ENCODE data around the gene RB1.
"Not testable (repeated sequence)": the region's sequence is repeated elsewhere in the genome, so short reads cannot be mapped to it uniquely, and the experiment has no call there.

Gene RB1

DNA sequence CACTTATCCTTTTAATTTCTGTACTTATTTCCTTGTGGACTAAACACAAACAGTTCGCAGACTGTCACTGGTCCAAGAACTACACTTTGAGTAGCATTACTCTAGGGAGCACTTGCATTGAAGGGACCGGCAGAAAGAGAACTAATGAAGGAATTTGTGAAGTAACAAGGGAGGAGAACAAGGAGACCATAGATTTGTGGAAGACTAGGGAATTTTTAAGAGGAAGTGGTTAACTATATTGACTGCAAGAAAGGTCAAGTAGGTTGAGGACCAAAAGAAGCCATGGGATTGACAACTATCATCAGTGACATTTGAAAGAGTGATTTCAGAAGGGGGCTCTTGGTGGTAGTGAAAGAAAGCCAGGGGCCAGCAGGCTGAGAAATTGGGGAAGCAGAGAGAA is 4.0 kb upstream of the RB1 start:
- DNase-seq: no peak

DNA sequence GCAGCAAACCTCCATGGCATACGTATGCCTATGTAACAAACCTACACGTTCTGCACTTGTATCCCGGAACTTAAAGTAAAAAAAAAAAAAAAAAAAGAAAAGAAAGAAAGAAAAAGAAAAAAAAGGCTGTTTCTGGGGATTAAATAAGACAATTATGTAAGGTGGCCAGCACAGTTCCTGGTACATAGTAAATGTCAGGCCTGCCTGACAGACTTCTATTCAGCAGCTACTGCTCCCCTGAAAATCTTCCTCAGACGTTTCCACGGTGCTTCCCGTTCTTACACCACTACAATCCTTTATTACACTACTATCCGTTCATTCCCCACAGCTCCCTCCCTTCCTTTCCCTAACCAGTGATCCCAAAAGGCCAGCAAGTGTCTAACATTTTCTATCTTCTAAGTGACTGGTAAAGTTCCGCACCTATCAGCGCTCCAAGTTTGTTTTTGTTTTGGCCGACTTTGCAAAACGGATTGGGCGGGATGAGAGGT is 636 bp upstream of the RB1 start:
- DNase-seq: peak in 1 of 2 donors; percentile 41

DNA sequence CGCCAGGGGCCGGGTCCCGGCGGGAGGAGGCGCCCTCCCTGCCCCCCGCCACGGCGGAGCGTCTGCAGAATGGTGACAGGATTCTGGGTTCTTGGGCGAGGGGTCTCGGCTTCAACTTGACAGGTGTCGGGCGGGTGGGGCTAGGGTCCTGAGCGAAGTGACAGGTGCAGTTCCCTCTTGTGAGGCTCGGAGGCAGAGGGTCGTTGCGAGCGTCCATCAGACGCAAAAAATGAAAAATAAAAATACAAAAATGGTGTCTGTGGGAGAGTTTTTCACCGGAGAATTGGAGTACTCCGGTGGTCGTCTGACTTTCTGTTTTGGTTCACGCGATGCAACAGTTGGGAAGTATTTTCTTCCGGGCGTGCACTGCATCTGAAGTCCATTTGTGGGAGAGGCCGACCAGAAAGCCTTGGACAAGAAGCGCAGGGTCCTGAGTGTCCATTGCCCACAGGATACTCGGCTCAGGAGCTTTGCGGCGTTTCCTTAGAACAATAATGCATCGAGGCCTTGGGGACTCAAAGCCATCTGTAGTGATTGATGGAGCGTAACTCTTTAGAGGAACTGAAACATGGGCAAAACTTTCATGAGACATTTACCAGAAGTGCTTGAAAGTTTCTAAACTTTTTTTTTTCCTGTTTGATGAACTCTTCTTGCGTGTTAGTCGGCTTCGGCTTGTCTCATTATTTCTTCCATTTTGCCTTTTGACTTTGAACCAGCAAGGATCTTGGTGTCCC is 759 bp downstream of the RB1 start:
- DNase-seq: peak; percentile 55 to 79

DNA sequence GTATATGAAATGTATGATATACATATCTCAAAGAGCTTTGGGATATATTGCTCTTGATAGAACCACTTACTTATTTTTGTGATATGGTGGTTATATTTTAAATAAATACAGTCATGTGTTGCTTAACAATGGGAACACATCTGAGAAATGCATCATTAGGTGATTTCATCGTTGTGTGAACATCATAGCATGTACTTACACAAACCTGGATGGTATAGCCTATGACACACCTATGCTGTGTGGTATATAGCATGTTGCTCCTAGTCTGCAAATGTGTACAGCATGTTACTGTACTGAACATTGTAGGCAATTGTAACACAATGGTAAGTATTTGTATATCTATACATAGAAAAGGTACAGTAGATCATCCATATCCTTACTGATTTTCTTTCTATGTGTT is 7.7 kb downstream of the RB1 start:
- no peak for DNase-seq

DNA sequence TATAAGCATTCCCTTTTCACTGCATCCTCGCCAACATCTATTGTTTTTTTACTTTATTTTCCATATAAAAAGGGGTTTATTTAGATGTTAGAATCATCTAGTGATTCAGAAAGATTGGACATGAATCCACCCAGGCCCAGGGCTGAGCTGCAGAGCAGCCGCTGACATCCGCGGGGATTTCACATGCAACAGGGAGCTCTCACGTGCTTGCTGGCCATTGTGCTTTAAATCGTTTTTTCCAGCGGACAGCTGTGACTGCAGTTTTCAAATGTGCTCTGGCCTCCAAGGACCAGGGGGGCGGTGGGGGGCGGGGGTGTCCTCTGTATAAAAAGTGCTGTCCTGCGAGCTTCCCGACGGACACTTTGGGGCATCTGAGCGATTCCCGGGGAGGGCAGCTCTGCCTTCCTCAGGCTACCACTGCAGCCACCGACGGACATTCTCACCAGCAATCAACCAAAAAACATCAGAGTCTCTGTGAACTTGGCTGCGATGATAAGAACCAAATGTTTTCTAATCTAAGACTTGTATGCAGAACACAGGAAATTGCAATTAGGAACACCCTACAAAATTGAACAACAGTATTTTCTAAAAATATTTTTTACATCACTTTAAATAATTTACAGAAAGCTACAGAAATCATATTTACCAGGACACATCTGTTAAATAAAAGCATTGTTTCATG is 12.6 kb downstream of the RB1 start:
- DNase-seq: no peak

GRCh38 chr13:48316826-48317510 is 13.4 kb downstream of the RB1 start:
- DNase-seq: no peak

- no peak for DNase-seq
These were observed 14.2 kb downstream of the RB1 start for GRCh38 chr13:48317511-48318376.

DNA sequence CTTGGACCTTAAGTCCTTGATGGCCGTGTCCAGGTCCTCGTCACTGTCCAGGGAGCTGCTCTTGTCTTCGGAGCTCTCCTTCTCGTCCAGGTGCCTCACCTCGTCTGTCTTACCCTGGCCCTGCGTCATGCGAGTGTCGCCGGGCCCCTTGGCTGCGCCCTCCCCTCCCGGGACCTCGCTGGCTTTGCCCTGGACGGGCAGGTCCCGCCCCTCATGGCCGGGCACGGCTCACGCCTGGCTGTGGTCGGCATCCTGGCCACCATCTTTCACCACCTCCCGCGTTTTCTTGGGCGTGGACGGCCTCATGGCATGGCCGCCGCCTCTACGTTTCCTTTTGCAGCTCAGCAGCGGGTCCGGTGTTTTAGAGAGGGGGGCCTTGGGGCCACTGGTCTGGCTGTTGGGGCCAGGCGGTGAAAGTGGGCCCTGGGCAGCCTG is 14.8 kb downstream of the RB1 start:
- DNase-seq: no peak

DNA sequence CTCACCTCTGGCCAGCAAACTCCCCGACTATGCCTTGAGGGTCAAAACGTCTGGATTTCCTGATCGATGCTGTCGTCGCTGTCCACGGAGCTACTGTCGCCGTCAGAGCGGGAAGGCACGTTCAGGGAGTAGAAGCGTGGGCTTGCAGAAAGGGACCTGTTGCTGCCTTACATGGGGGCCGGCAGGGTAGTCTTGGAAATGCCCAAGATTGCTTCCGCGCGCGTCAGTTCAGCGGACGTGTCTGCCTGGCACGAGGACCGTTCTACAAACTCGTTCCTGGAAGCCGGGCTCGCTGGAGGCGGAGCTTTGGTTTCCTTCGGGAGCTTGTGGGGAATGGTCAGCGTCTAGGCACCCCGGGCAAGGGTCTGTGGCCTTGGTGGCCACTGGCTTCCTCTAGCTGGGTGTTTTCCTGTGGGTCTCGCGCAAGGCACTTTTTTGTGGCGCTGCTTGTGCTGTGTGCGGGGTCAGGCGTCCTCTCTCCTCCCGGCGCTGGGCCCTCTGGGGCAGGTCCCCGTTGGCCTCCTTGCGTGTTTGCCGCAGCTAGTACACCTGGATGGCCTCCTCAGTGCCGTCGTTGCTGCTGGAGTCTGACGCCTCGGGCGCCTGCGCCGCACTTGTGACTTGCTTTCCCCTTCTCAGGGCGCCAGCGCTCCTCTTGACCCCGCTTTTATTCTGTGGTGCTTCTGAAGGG is 15.4 kb downstream of the RB1 start:
- peak in 1 of 2 donors; percentile 16 for DNase-seq

- DNase-seq: no peak
These were observed 16.2 kb downstream of the RB1 start for GRCh38 chr13:48319531-48320398.

- no peak for DNase-seq
These were observed 16.8 kb downstream of the RB1 start for GRCh38 chr13:48320399-48320790.

GRCh38 chr13:48320891-48321510 is 17.4 kb downstream of the RB1 start:
- no peak for DNase-seq

DNA sequence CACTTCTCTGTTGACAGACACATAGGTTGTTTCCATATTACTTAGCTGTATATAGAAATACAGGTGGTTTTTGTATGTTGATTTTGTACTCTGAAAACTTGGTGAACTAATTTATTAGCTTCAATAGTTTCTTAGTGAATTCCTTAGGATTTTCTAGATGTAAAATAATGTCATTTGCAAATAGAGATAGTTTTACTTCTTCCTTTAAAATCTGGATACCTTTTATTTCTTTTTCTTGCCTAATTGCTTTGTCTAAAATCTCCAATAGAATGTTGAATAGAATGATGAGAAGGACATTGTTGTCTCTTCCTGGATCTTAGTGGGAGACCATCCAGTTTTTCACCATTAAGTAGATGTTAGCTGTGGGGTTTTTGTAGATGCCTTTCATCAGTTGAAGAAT is 18.7 kb downstream of the RB1 start:
- DNase-seq: no peak

DNA sequence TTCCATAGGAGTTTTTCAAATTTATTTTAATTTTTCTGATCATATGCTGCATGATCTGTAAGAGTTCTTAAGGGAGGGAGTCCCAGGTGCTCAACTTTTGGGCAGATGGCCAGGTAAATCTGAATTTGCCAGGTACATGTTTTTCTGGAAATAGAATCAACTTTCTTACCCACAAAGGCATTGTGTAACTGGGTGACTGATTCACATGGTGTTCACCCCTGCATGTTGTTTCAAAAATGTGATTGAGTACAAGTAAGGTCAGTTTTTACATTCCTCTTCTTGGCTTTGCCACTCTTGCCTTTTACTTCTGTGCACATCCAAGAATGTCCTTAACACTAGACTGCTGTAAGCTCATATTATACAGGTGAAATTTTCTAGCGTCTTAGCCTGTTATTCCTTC is 30.4 kb downstream of the RB1 start:
- DNase-seq: peak in 1 of 2 donors; percentile 7

GRCh38 chr13:48334534-48335127 is 31.1 kb downstream of the RB1 start:
- peak; percentile 21 to 67 for DNase-seq

DNA sequence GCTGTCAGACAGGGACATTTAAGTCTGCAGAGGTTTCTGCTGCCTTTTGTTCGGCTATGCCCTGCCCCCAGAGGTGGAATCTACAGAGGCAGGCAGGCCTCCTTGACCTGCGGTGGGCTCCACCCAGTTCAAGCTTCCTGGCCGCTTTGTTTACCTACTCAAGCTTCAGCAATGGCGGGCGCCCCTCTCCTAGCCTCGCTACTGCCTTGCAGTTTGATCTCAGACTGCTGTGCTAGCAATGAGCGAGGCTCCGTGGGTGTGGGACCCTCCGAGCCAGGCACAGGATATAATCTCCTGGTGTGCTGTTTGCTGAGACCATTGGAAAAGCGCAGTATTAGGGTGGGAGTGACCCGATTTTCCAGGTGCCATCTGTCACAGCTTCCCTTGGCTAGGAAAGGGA is 35.6 kb downstream of the RB1 start:
- DNase-seq: not testable (repeated sequence)

DNA sequence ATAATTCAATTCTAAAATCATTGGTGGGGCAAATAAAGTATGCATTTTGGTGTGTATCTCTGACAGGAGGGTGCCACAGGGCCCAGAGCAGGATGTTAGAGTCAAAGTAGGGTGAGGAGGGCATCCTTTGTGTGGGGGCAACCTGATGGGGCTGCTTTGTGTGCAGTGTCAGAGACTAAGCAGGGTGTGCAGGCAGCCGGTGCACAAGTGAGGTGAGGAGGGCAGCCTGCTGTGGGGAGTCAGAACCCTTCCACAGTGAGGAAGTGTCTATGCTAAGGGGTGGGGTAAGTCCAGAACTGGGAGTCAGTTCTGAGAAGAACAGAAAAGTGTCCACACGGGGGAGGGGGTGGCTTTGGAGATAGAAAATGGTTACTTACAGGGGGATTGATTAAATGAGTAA is 40.7 kb downstream of the RB1 start:
- DNase-seq: no peak

GRCh38 chr13:48346583-48346982 is 43.0 kb downstream of the RB1 start:
- no peak for DNase-seq

GRCh38 chr13:48349525-48349924 is 46.0 kb downstream of the RB1 start:
- no peak for DNase-seq

- DNase-seq: no peak
These were observed 50.0 kb downstream of the RB1 start for GRCh38 chr13:48353590-48353989.

Measured in inflammatory macrophage (primary cell).